B cell (primary cell): ENCODE data around the gene MAB21L3. TPM values are rescaled to one million over a fixed set of nuclear protein-coding genes. Genes with fewer than 3 reads are reported as not detected.

Experiments
- ATAC-seq: fragments of 200-7000 bp; cut with Tn5 transposase; one replicate; pipeline ENCODE4 v1.10.0; 2021; ENCODE audit warnings: low read depth, mild to moderate bottlenecking, moderate number of reproducible peaks, moderate library complexity
- CTCF ChIA-PET: fragments of 350-600 bp; sonication (Branson Sonifier 250); formaldehyde crosslinking; loops from one replicate; lab custom pipeline; 2021; ENCODE audit warnings: antibody characterized with exemption, inconsistent platforms; lab: Charles Lee
- POLR2A ChIA-PET: fragments of 350-600 bp; sonication (Branson Sonifier 250); formaldehyde crosslinking; loops from one replicate; lab custom pipeline; 2021; ENCODE audit warnings: antibody characterized with exemption; lab: Charles Lee
- DNase-seq: peaks from one replicate; pipeline ENCODE4 v3.0.0; 2013
- H2AFZ ChIP-seq: 2 replicates; pipeline ENCODE4 v1.6.1; 2012; ENCODE audit warnings: mild to moderate bottlenecking, low read depth, low read length; ENCODE audit not compliant: insufficient read depth, poor library complexity, severe bottlenecking
- H3K27ac ChIP-seq, 2 donors: 1 replicate in 1 of 2; 2 replicates in 1 of 2; pipeline ENCODE4 v1.5.1; 2012 to 2013; ENCODE audit warnings: low read length in 2 of 2, mild to moderate bottlenecking in 2 of 2, moderate library complexity in 1 of 2
- H3K27me3 ChIP-seq, 4 experiments: fragments of 200-600 bp in 1 of 4; sonication (generic) in 1 of 4; replicated peaks in 1 of 4; 1 replicate in 2 of 4; 2 replicates in 2 of 4; pipeline versions ENCODE4 v1.6.1 to v1.7.0; 2013 to 2016; ENCODE audit warnings: low read length in 3 of 4, mild to moderate bottlenecking in 2 of 4, mixed read lengths in 1 of 4, moderate library complexity in 1 of 4; ENCODE audit not compliant: insufficient read depth in 4 of 4, control insufficient read depth in 3 of 4; ENCODE audit errors: control extremely low read depth in 1 of 4
- H3K36me3 ChIP-seq, 2 experiments: replicated peaks in 1 of 2; 1 replicate in 1 of 2; 2 replicates in 1 of 2; pipeline versions ENCODE4 v1.6.1 to v1.7.1; 2013; ENCODE audit warnings: low read length in 1 of 2; ENCODE audit not compliant: insufficient read depth in 2 of 2, control insufficient read depth in 1 of 2; ENCODE audit errors: control extremely low read depth in 1 of 2, extremely low read depth in 1 of 2
- H3K4me1 ChIP-seq, 2 donors: fragments of 200-600 bp in 1 of 2; sonication (generic) in 1 of 2; 1 replicate in 1 of 2; 2 replicates in 1 of 2; pipeline versions ENCODE4 v1.5.1 to v1.6.1; 2013 to 2017; ENCODE audit warnings: low read length in 2 of 2; ENCODE audit not compliant: control insufficient read depth in 2 of 2, insufficient read depth in 2 of 2
- H3K4me2 ChIP-seq: replicated peaks from 2 replicates; pipeline ENCODE3; 2012; ENCODE audit warnings: mild to moderate bottlenecking, low read depth, low read length; ENCODE audit not compliant: poor library complexity, severe bottlenecking
- H3K4me3 ChIP-seq, 5 experiments: fragments of 200-600 bp in 1 of 5; sonication (generic) in 1 of 5; 1 replicate in 3 of 5; 2 replicates in 2 of 5; pipeline versions ENCODE4 v1.5.1 to v1.7.0; 2011 to 2016; ENCODE audit warnings: low read length in 4 of 5, mild to moderate bottlenecking in 4 of 5, low read depth in 2 of 5, control low read depth in 1 of 5, moderate library complexity in 1 of 5; ENCODE audit not compliant: insufficient read depth in 1 of 5; ENCODE audit errors: control extremely low read depth in 1 of 5, extremely low read depth in 1 of 5
- H3K79me2 ChIP-seq: fragments of 200-600 bp; sonication (generic); one replicate; pipeline ENCODE4 v1.6.0; 2016; ENCODE audit warnings: low read length; ENCODE audit not compliant: control insufficient read depth, insufficient read depth
- H3K9ac ChIP-seq: fragments of 200-600 bp; sonication (generic); 2 replicates; pipeline ENCODE4 v1.6.1; 2017; ENCODE audit warnings: mild to moderate bottlenecking, low read length, moderate library complexity
- H3K9me3 ChIP-seq, 3 donors: one replicate each; pipeline versions ENCODE4 v1.6.1 to v1.7.1; 2013; ENCODE audit warnings: low read length in 2 of 3; ENCODE audit not compliant: control insufficient read depth in 2 of 3, insufficient read depth in 1 of 3; ENCODE audit errors: control extremely low read depth in 1 of 3
- H4K20me1 ChIP-seq: 2 replicates; pipeline ENCODE4 v1.6.0; 2012; ENCODE audit warnings: mild to moderate bottlenecking, low read length; ENCODE audit not compliant: insufficient read depth, control insufficient read depth, poor library complexity, severe bottlenecking
- H3K27ac Mint-ChIP-seq: one replicate; pipeline ENCODE4 v1.8.0; 2021; ENCODE audit warnings: mixed read lengths
- H3K27me3 Mint-ChIP-seq: one replicate; pipeline ENCODE4 v1.8.0; 2021; ENCODE audit warnings: mixed read lengths
- H3K4me1 Mint-ChIP-seq: one replicate; pipeline ENCODE4 v1.8.0; 2021; ENCODE audit warnings: mixed read lengths
- H3K4me3 Mint-ChIP-seq: one replicate; pipeline ENCODE4 v1.8.0; 2021; ENCODE audit warnings: mixed read lengths
- H3K9me3 Mint-ChIP-seq: one replicate; pipeline ENCODE4 v1.8.0; 2022; ENCODE audit warnings: mixed read lengths; ENCODE audit not compliant: insufficient read depth
- CTCF ChIP-seq: fragments of 200-600 bp; IDR thresholded peaks from one replicate; pipeline ENCODE4 v1.8.0; 2022; ENCODE audit warnings: antibody characterized with exemption, mild to moderate bottlenecking
- EZH2 ChIP-seq: IDR thresholded peaks from 2 replicates; pipeline ENCODE4 v1.6.1; 2012; ENCODE audit warnings: borderline replicate concordance, low read depth, mild to moderate bottlenecking, moderate library complexity, low read length; ENCODE audit not compliant: insufficient read depth, poor library complexity, severe bottlenecking
- WGBS: methylation state at CpG from one replicate; pipeline ENCODE4 v1.1.5; 2013; ENCODE audit warnings: missing lambda C conversion rate; ENCODE audit not compliant: insufficient coverage; 5-methylcytosine and 5-hydroxymethylcytosine counted together
- intact Hi-C: fragments of 100-400 bp; cut with micrococcal nuclease; formaldehyde crosslinking; loops from one replicate; pipeline ENCODE4 v1.10.0; 2022
- polyA plus RNA-seq: library from polyadenylated mRNA; depleted of rRNA; stranded (reverse); fragments of >200 nt; gene quantifications from 2 replicates; pipeline ENCODE4 v1.2.3, GENCODE V29; 2012
- total RNA-seq, 2 donors: library from RNA; stranded (reverse); fragments of 120-200 nt in 1 of 2; gene quantifications; 1 replicate in 1 of 2; 2 replicates in 1 of 2; pipeline versions ENCODE4 v1.2.3 to v1.2.4, GENCODE V29; 2013 to 2022

Gene MAB21L3
- total and polyA plus RNA-seq, 2 donors (not counting 1 experiment from before 2014, with no cell fraction given): not detected

GRCh38 chr1:116075990-116076389 lies 35.2 kb upstream of the MAB21L3 start:
- Histone ChIP-seq H3K9ac (no peak overlapping the region), H3K4me2 (no peak overlapping the region), H4K20me1 (no peaks in the 10 kb centered on the region), H2AFZ (no peak overlapping the region), H3K9me3 (no peaks in the 10 kb centered on the region), H3K36me3 (no peaks in the 10 kb centered on the region), H3K79me2 (no peaks in the 10 kb centered on the region), H3K27ac (no peak overlapping the region), H3K27me3 (no peaks in the 10 kb centered on the region), H3K4me3 (no peak overlapping the region), H3K4me1 (no peaks in the 10 kb centered on the region)
- TF ChIP-seq EZH2: no peak
- no peak for TF ChIP-seq CTCF
- WGBS: 100% methylated on average over 1 of the region's 4 CpGs
- no peaks in the 10 kb centered on the region for H3K9me3 Mint-ChIP-seq
- ATAC-seq (no peak), DNase-seq (no peak)
- no peak overlapping the region for H3K4me3 Mint-ChIP-seq
- H3K4me1 Mint-ChIP-seq: no peaks in the 10 kb centered on the region
- intact Hi-C loops: no loop called here
- no peak overlapping the region for H3K27ac Mint-ChIP-seq
- ChIA-PET CTCF (no interaction called here), POLR2A (no interaction called here)
- H3K27me3 Mint-ChIP-seq: no peaks in the 10 kb centered on the region

- Mint-ChIP-seq H3K4me1 (no peaks in the 10 kb centered on the region), H3K27ac (no peak overlapping the region), H3K9me3 (no peaks in the 10 kb centered on the region), H3K4me3 (no peak overlapping the region), H3K27me3 (no peaks in the 10 kb centered on the region)
- ATAC-seq (no peak), DNase-seq (no peak)
- Histone ChIP-seq H3K4me2 (no peak overlapping the region), H3K4me1 (no peaks in the 10 kb centered on the region), H3K27me3 (no peaks in the 10 kb centered on the region), H3K9me3 (no peaks in the 10 kb centered on the region), H4K20me1 (no peaks in the 10 kb centered on the region), H3K27ac (no peak overlapping the region), H3K36me3 (no peaks in the 10 kb centered on the region), H3K4me3 (no peak overlapping the region), H3K79me2 (no peaks in the 10 kb centered on the region), H3K9ac (no peak overlapping the region), H2AFZ (no peak overlapping the region)
- no CpG with 5 or more reads among the region's 3 CpGs for WGBS
- TF ChIP-seq EZH2 (no peak), CTCF (no peak)
- intact Hi-C loops: no loop called here
- CTCF ChIA-PET: no interaction called here
- POLR2A ChIA-PET: no interaction called here
Measured at GRCh38 chr1:116076831-116077230, 34.4 kb upstream of the MAB21L3 start.
